HEK293T (cell line): ENCODE measurements around the gene ACADVL.

Source experiments
- BHLHE40 ChIP-seq: fragments of 450-650 bp; IDR thresholded peaks from 2 replicates; pipeline ENCODE4 v1.6.1; 2016; ENCODE audit warnings: mild to moderate bottlenecking, moderate library complexity, borderline replicate concordance
- ELF4 ChIP-seq: fragments of 450-650 bp; IDR thresholded peaks from 2 replicates; pipeline ENCODE4 v1.6.1; 2017; ENCODE audit warnings: antibody characterized with exemption
- FOXA1 ChIP-seq: fragments of 450-650 bp; IDR thresholded peaks from 2 replicates; pipeline ENCODE4 v1.6.1; 2016; ENCODE audit warnings: mild to moderate bottlenecking
- HDGF ChIP-seq: fragments of 450-650 bp; IDR thresholded peaks from 2 replicates; pipeline ENCODE4 v1.6.1; 2017; ENCODE audit warnings: antibody characterized with exemption, borderline replicate concordance
- PKNOX1 ChIP-seq: fragments of 450-650 bp; IDR thresholded peaks from 2 replicates; pipeline ENCODE4 v1.6.1; 2016
- SUZ12 ChIP-seq: fragments of 450-650 bp; IDR thresholded peaks from 2 replicates; pipeline ENCODE4 v1.6.1; 2016; ENCODE audit warnings: mild to moderate bottlenecking

- TF ChIP-seq HDGF (no peak), FOXA1 (no peak), ELF4 (no peak), BHLHE40 (no peak), PKNOX1 (no peak), SUZ12 (no peak)
Measured at GRCh38 chr17:7204336-7204735, 15.4 kb upstream of the ACADVL start.
